Ishikawa (cell line): ENCODE data around the gene UBXN4.

Experiments
- CEBPB ChIP-seq: IDR thresholded peaks from 2 replicates; pipeline ENCODE4 v1.6.1; 2012
- CREB1 ChIP-seq: IDR thresholded peaks from 2 replicates; pipeline ENCODE4 v1.6.1; 2012; ENCODE audit warnings: low read depth
- EGR1 ChIP-seq: IDR thresholded peaks from 2 replicates; pipeline ENCODE4 v1.6.1; 2012
- EP300 ChIP-seq: IDR thresholded peaks from 2 replicates; pipeline ENCODE4 v1.6.1; 2012; ENCODE audit warnings: borderline replicate concordance
- FOXM1 ChIP-seq: IDR thresholded peaks from 2 replicates; pipeline ENCODE4 v1.6.1; 2012; ENCODE audit warnings: low read depth, borderline replicate concordance
- NFIC ChIP-seq: IDR thresholded peaks from 2 replicates; pipeline ENCODE4 v1.6.1; 2012
- RAD21 ChIP-seq: IDR thresholded peaks from 2 replicates; pipeline ENCODE4 v1.6.1; 2012; ENCODE audit warnings: low read depth
- TAF1 ChIP-seq: IDR thresholded peaks from 2 replicates; pipeline ENCODE4 v1.6.1; 2012; ENCODE audit warnings: low read depth, mild to moderate bottlenecking
- TEAD4 ChIP-seq: IDR thresholded peaks from 2 replicates; pipeline ENCODE4 v1.6.1; 2012
- YY1 ChIP-seq: IDR thresholded peaks from 2 replicates; pipeline ENCODE4 v1.6.1; 2012; ENCODE audit warnings: low read depth
- ZBTB7A ChIP-seq: IDR thresholded peaks from 2 replicates; pipeline ENCODE4 v1.6.1; 2012; ENCODE audit warnings: low read depth
- TF ChIP-seq, protein P1 (sequence below): IDR thresholded peaks from 2 replicates; pipeline ENCODE4 v1.6.1; 2012; ENCODE audit warnings: low read depth, mild to moderate bottlenecking
- TF ChIP-seq, protein P2 (sequence below): IDR thresholded peaks from 2 replicates; pipeline ENCODE4 v1.6.1; 2012

DNA sequence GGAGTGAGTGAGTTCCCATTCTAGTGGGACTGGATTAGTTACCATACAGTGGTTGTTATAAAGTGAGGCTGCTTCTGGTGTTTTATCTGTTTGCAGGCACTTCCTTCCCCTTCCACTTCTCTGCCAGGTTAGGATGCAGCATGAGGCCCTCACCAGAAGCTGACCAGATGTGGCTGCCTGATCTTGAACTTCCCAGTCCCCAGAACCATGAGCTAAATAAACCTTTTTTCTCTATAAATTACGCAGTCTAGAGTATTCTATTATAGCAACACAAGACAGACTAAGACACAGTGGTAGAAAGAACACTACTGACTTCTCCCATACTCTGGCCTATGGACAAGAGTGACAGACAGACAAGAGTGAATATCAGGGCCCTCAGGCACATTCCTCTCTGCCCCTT, 81.2 kb downstream of the UBXN4 start:
- TF ChIP-seq, protein P1, sequence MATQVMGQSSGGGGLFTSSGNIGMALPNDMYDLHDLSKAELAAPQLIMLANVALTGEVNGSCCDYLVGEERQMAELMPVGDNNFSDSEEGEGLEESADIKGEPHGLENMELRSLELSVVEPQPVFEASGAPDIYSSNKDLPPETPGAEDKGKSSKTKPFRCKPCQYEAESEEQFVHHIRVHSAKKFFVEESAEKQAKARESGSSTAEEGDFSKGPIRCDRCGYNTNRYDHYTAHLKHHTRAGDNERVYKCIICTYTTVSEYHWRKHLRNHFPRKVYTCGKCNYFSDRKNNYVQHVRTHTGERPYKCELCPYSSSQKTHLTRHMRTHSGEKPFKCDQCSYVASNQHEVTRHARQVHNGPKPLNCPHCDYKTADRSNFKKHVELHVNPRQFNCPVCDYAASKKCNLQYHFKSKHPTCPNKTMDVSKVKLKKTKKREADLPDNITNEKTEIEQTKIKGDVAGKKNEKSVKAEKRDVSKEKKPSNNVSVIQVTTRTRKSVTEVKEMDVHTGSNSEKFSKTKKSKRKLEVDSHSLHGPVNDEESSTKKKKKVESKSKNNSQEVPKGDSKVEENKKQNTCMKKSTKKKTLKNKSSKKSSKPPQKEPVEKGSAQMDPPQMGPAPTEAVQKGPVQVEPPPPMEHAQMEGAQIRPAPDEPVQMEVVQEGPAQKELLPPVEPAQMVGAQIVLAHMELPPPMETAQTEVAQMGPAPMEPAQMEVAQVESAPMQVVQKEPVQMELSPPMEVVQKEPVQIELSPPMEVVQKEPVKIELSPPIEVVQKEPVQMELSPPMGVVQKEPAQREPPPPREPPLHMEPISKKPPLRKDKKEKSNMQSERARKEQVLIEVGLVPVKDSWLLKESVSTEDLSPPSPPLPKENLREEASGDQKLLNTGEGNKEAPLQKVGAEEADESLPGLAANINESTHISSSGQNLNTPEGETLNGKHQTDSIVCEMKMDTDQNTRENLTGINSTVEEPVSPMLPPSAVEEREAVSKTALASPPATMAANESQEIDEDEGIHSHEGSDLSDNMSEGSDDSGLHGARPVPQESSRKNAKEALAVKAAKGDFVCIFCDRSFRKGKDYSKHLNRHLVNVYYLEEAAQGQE, result no peak
- TF ChIP-seq ZBTB7A, result no peak
- no peak for TF ChIP-seq CREB1
- TF ChIP-seq EP300, result no peak
- TF ChIP-seq RAD21, result no peak
- TF ChIP-seq TEAD4, result no peak
- TF ChIP-seq TAF1, result no peak
- TF ChIP-seq YY1, result no peak
- TF ChIP-seq, protein P2, sequence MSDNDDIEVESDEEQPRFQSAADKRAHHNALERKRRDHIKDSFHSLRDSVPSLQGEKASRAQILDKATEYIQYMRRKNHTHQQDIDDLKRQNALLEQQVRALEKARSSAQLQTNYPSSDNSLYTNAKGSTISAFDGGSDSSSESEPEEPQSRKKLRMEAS, result no peak
- no peak for TF ChIP-seq FOXM1
- no peak for TF ChIP-seq EGR1
- no peak for TF ChIP-seq CEBPB
- no peak for TF ChIP-seq NFIC
